ENCODE measurements around the gene HESX1.
A peak's percentile ranks its signal among the peaks of the same experiment; 100 is the strongest.

HESX1 gene
- total RNA-seq = 0 to 0.17 (median 0.09) reads per million in 3 donors

GRCh38 chr3:57199895-57200297 is at the start of gene HESX1:
HESX1 (minus strand) TSS chr3:57199978; CDS start chr3:57199918, 60 bp downstream.
- H3K36me3 ChIP-seq (ENCODE audit: control insufficient read depth, insufficient read depth, low read length) = no peaks in the 10 kb centered on the region
- no peak for DNase-seq
- no peaks in the 10 kb centered on the region for H3K4me1 ChIP-seq (ENCODE audit: control insufficient read depth, insufficient read depth, low read length, poor library complexity, severe bottlenecking)
- H3K9me3 ChIP-seq (ENCODE audit: control insufficient read depth, low read length) = no peaks in the 10 kb centered on the region
- peaks cover 5% of the 10 kb centered on the region for H3K27me3 ChIP-seq (replicated peaks; ENCODE audit: control insufficient read depth, insufficient read depth, low read length, poor library complexity, severe bottlenecking)
- H3K4me3 ChIP-seq (ENCODE audit: insufficient read depth, low read depth, low read length, poor library complexity, severe bottlenecking) = no peak within 1 kb of the TSS
- no peak within 1 kb of the TSS for H3K27ac ChIP-seq (ENCODE audit: insufficient read depth, low read length, poor library complexity, severe bottlenecking)

GRCh38 chr3:57244946-57245345 is 45.2 kb upstream of the HESX1 start:
- no peaks in the 10 kb centered on the region for H3K4me1 ChIP-seq (ENCODE audit: control insufficient read depth, insufficient read depth, low read length, poor library complexity, severe bottlenecking)
- H3K9me3 ChIP-seq (ENCODE audit: control insufficient read depth, low read length) = no peaks in the 10 kb centered on the region
- no peak for DNase-seq
- H3K36me3 ChIP-seq (ENCODE audit: control insufficient read depth, insufficient read depth, low read length) = peaks cover 55% of the 10 kb centered on the region
- H3K4me3 ChIP-seq (ENCODE audit: insufficient read depth, low read depth, low read length, poor library complexity, severe bottlenecking) = no peak overlapping the region
- no peaks in the 10 kb centered on the region for H3K27me3 ChIP-seq (replicated peaks; ENCODE audit: control insufficient read depth, insufficient read depth, low read length, poor library complexity, severe bottlenecking)
- H3K27ac ChIP-seq (ENCODE audit: insufficient read depth, low read length, poor library complexity, severe bottlenecking) = no peak overlapping the region

- no peaks in the 10 kb centered on the region for H3K4me1 ChIP-seq (ENCODE audit: control insufficient read depth, insufficient read depth, low read length, poor library complexity, severe bottlenecking)
- H3K4me3 ChIP-seq (ENCODE audit: insufficient read depth, low read depth, low read length, poor library complexity, severe bottlenecking) = no peak overlapping the region
- no peak overlapping the region for H3K27ac ChIP-seq (ENCODE audit: insufficient read depth, low read length, poor library complexity, severe bottlenecking)
- no peak for DNase-seq
- H3K36me3 ChIP-seq (ENCODE audit: control insufficient read depth, insufficient read depth, low read length) = peaks cover 4% of the 10 kb centered on the region
- no peaks in the 10 kb centered on the region for H3K9me3 ChIP-seq (ENCODE audit: control insufficient read depth, low read length)
- H3K27me3 ChIP-seq (replicated peaks; ENCODE audit: control insufficient read depth, insufficient read depth, low read length, poor library complexity, severe bottlenecking) = no peaks in the 10 kb centered on the region
Observed at GRCh38 chr3:57234613-57235575, 35.1 kb upstream of the HESX1 start.

GRCh38 chr3:57233799-57234198 is 34.0 kb upstream of the HESX1 start:
- H3K4me1 ChIP-seq (ENCODE audit: control insufficient read depth, insufficient read depth, low read length, poor library complexity, severe bottlenecking) = no peaks in the 10 kb centered on the region
- no peaks in the 10 kb centered on the region for H3K9me3 ChIP-seq (ENCODE audit: control insufficient read depth, low read length)
- H3K36me3 ChIP-seq (ENCODE audit: control insufficient read depth, insufficient read depth, low read length) = no peaks in the 10 kb centered on the region
- DNase-seq = no peak
- no peak overlapping the region for H3K4me3 ChIP-seq (ENCODE audit: insufficient read depth, low read depth, low read length, poor library complexity, severe bottlenecking)
- H3K27me3 ChIP-seq (replicated peaks; ENCODE audit: control insufficient read depth, insufficient read depth, low read length, poor library complexity, severe bottlenecking) = no peaks in the 10 kb centered on the region
- no peak overlapping the region for H3K27ac ChIP-seq (ENCODE audit: insufficient read depth, low read length, poor library complexity, severe bottlenecking)

GRCh38 chr3:57230006-57230405 is 30.2 kb upstream of the HESX1 start:
- no peak for DNase-seq
- Histone ChIP-seq H3K9me3 (ENCODE audit: control insufficient read depth, low read length) (no peaks in the 10 kb centered on the region), H3K27me3 (replicated peaks; ENCODE audit: control insufficient read depth, insufficient read depth, low read length, poor library complexity, severe bottlenecking) (no peaks in the 10 kb centered on the region), H3K27ac (ENCODE audit: insufficient read depth, low read length, poor library complexity, severe bottlenecking) (no peak overlapping the region), H3K4me1 (ENCODE audit: control insufficient read depth, insufficient read depth, low read length, poor library complexity, severe bottlenecking) (no peaks in the 10 kb centered on the region), H3K4me3 (ENCODE audit: insufficient read depth, low read depth, low read length, poor library complexity, severe bottlenecking) (no peak overlapping the region), H3K36me3 (ENCODE audit: control insufficient read depth, insufficient read depth, low read length) (no peaks in the 10 kb centered on the region)

- Histone ChIP-seq H3K27me3 (replicated peaks; ENCODE audit: control insufficient read depth, insufficient read depth, low read length, poor library complexity, severe bottlenecking) (no peaks in the 10 kb centered on the region), H3K4me1 (ENCODE audit: control insufficient read depth, insufficient read depth, low read length, poor library complexity, severe bottlenecking) (no peaks in the 10 kb centered on the region), H3K9me3 (ENCODE audit: control insufficient read depth, low read length) (no peaks in the 10 kb centered on the region), H3K27ac (ENCODE audit: insufficient read depth, low read length, poor library complexity, severe bottlenecking) (peak overlapping the region; percentile 41), H3K36me3 (ENCODE audit: control insufficient read depth, insufficient read depth, low read length) (no peaks in the 10 kb centered on the region), H3K4me3 (ENCODE audit: insufficient read depth, low read depth, low read length, poor library complexity, severe bottlenecking) (peak overlapping the region; percentile 80)
- DNase-seq = peak; percentile 4 to 18 (median 9)
Observed at GRCh38 chr3:57227930-57228751, 28.4 kb upstream of the HESX1 start.

- Histone ChIP-seq H3K27me3 (replicated peaks; ENCODE audit: control insufficient read depth, insufficient read depth, low read length, poor library complexity, severe bottlenecking) (no peaks in the 10 kb centered on the region), H3K4me3 (ENCODE audit: insufficient read depth, low read depth, low read length, poor library complexity, severe bottlenecking) (peak within 1 kb of the TSS; percentile 80), H3K9me3 (ENCODE audit: control insufficient read depth, low read length) (no peaks in the 10 kb centered on the region), H3K4me1 (ENCODE audit: control insufficient read depth, insufficient read depth, low read length, poor library complexity, severe bottlenecking) (no peaks in the 10 kb centered on the region), H3K27ac (ENCODE audit: insufficient read depth, low read length, poor library complexity, severe bottlenecking) (peak within 1 kb of the TSS; percentile 41), H3K36me3 (ENCODE audit: control insufficient read depth, insufficient read depth, low read length) (no peaks in the 10 kb centered on the region)
- DNase-seq = peak; percentile 72 to 77 (median 77)
Observed at GRCh38 chr3:57227204-57227929, 27.6 kb upstream of the HESX1 start, which contains the start of gene APPL1. APPL1 (plus strand) TSS chr3:57227729; CDS start chr3:57227884, 155 bp downstream.

GRCh38 chr3:57226176-57226575 is 26.4 kb upstream of the HESX1 start:
- Histone ChIP-seq H3K4me3 (ENCODE audit: insufficient read depth, low read depth, low read length, poor library complexity, severe bottlenecking) (no peak overlapping the region), H3K9me3 (ENCODE audit: control insufficient read depth, low read length) (no peaks in the 10 kb centered on the region), H3K27ac (ENCODE audit: insufficient read depth, low read length, poor library complexity, severe bottlenecking) (no peak overlapping the region), H3K36me3 (ENCODE audit: control insufficient read depth, insufficient read depth, low read length) (no peaks in the 10 kb centered on the region), H3K27me3 (replicated peaks; ENCODE audit: control insufficient read depth, insufficient read depth, low read length, poor library complexity, severe bottlenecking) (no peaks in the 10 kb centered on the region), H3K4me1 (ENCODE audit: control insufficient read depth, insufficient read depth, low read length, poor library complexity, severe bottlenecking) (no peaks in the 10 kb centered on the region)
- DNase-seq = no peak

GRCh38 chr3:57224856-57225255 is 25.1 kb upstream of the HESX1 start:
- H3K4me3 ChIP-seq (ENCODE audit: insufficient read depth, low read depth, low read length, poor library complexity, severe bottlenecking) = no peak overlapping the region
- no peaks in the 10 kb centered on the region for H3K4me1 ChIP-seq (ENCODE audit: control insufficient read depth, insufficient read depth, low read length, poor library complexity, severe bottlenecking)
- no peak overlapping the region for H3K27ac ChIP-seq (ENCODE audit: insufficient read depth, low read length, poor library complexity, severe bottlenecking)
- no peaks in the 10 kb centered on the region for H3K9me3 ChIP-seq (ENCODE audit: control insufficient read depth, low read length)
- no peaks in the 10 kb centered on the region for H3K27me3 ChIP-seq (replicated peaks; ENCODE audit: control insufficient read depth, insufficient read depth, low read length, poor library complexity, severe bottlenecking)
- DNase-seq = no peak
- no peaks in the 10 kb centered on the region for H3K36me3 ChIP-seq (ENCODE audit: control insufficient read depth, insufficient read depth, low read length)
